Mesenchymal stem cell (in vitro differentiated cells and primary cell): ENCODE results near the gene ARHGAP6.

Experiments used
- DNase-seq: peaks from one replicate; pipeline ENCODE4 v3.0.0-alpha.2; 2013
- H2AFZ ChIP-seq: one replicate; pipeline ENCODE4 v1.6.1; 2013; ENCODE audit warnings: low read depth, mild to moderate bottlenecking, control low read depth, inconsistent platforms, low read length, moderate library complexity
- H2AK5ac ChIP-seq: 2 replicates; pipeline ENCODE4 v1.6.1; 2013; ENCODE audit warnings: low read length, moderate library complexity, mild to moderate bottlenecking, inconsistent platforms; ENCODE audit not compliant: severe bottlenecking
- H2BK120ac ChIP-seq: one replicate; pipeline ENCODE4 v1.6.1; 2013; ENCODE audit warnings: low read depth, mild to moderate bottlenecking, inconsistent platforms, low read length, moderate library complexity
- H2BK12ac ChIP-seq, 2 experiments: one replicate each; pipeline ENCODE4 v1.6.1; 2013; ENCODE audit warnings: inconsistent platforms in 2 of 2, low read length in 2 of 2, mild to moderate bottlenecking in 2 of 2, moderate library complexity in 2 of 2, control low read depth in 1 of 2
- H2BK15ac ChIP-seq: one replicate; pipeline ENCODE4 v1.6.1; 2013; ENCODE audit warnings: mild to moderate bottlenecking, low read depth, inconsistent platforms; ENCODE audit not compliant: poor library complexity, severe bottlenecking
- H2BK5ac ChIP-seq: 2 replicates; pipeline ENCODE4 v1.6.1; 2013; ENCODE audit warnings: low read depth, mild to moderate bottlenecking, low read length, control low read depth, inconsistent platforms; ENCODE audit not compliant: poor library complexity, severe bottlenecking
- H3K14ac ChIP-seq, 2 experiments: one replicate each; pipeline ENCODE4 v1.6.1; 2013; ENCODE audit warnings: inconsistent platforms in 2 of 2, low read length in 2 of 2, control low read depth in 1 of 2, mild to moderate bottlenecking in 1 of 2, moderate library complexity in 1 of 2
- H3K18ac ChIP-seq, 2 experiments: one replicate each; pipeline ENCODE4 v1.6.1; 2013; ENCODE audit warnings: inconsistent platforms in 2 of 2, low read length in 2 of 2, control low read depth in 1 of 2, low read depth in 1 of 2, mild to moderate bottlenecking in 1 of 2
- H3K23ac ChIP-seq, 2 experiments: one replicate each; pipeline ENCODE4 v1.6.1; 2013; ENCODE audit warnings: inconsistent platforms in 2 of 2, low read length in 2 of 2, mild to moderate bottlenecking in 2 of 2, moderate library complexity in 2 of 2, control low read depth in 1 of 2
- H3K27ac ChIP-seq: 2 replicates; pipeline ENCODE4 v1.5.1; 2013; ENCODE audit warnings: mild to moderate bottlenecking, moderate library complexity, low read length, control low read depth, inconsistent platforms; ENCODE audit not compliant: poor library complexity, severe bottlenecking
- H3K27me3 ChIP-seq, 2 experiments: 2 replicates each; pipeline versions ENCODE4 v1.6.1 to v1.7.0; 2013; ENCODE audit warnings: low read length in 2 of 2, mild to moderate bottlenecking in 2 of 2, moderate library complexity in 2 of 2, control low read depth in 1 of 2, inconsistent platforms in 1 of 2; ENCODE audit not compliant: control insufficient read depth in 1 of 2, insufficient read depth in 1 of 2
- H3K36me3 ChIP-seq, 2 experiments: 2 replicates each; pipeline versions ENCODE4 v1.6.1 to v1.7.0; 2013; ENCODE audit warnings: low read length in 2 of 2, control low read depth in 1 of 2, inconsistent platforms in 1 of 2, low read depth in 1 of 2, mild to moderate bottlenecking in 1 of 2; ENCODE audit not compliant: insufficient read depth in 2 of 2, control insufficient read depth in 1 of 2
- H3K4ac ChIP-seq, 2 experiments: one replicate each; pipeline ENCODE4 v1.6.1; 2013; ENCODE audit warnings: inconsistent platforms in 2 of 2, low read length in 2 of 2, mild to moderate bottlenecking in 2 of 2, moderate library complexity in 2 of 2, control low read depth in 1 of 2, low read depth in 1 of 2
- H3K4me1 ChIP-seq: 2 replicates; pipeline ENCODE4 v1.6.1; 2013; ENCODE audit warnings: low read depth, low read length, control low read depth; ENCODE audit not compliant: control insufficient read depth, insufficient read depth
- H3K4me2 ChIP-seq: 2 replicates; pipeline ENCODE4 v1.6.1; 2013; ENCODE audit warnings: low read length, mild to moderate bottlenecking, inconsistent platforms; ENCODE audit not compliant: poor library complexity, severe bottlenecking
- H3K4me3 ChIP-seq, 2 experiments: 2 replicates each; pipeline versions ENCODE4 v1.5.1 to v1.7.0; 2013; ENCODE audit warnings: low read length in 2 of 2, mild to moderate bottlenecking in 2 of 2, control low read depth in 1 of 2, low read depth in 1 of 2; ENCODE audit not compliant: insufficient read depth in 1 of 2
- H3K79me1 ChIP-seq: replicated peaks from 2 replicates; pipeline ENCODE4 v1.6.1; 2013; ENCODE audit warnings: mild to moderate bottlenecking, control low read depth, low read length, inconsistent platforms; ENCODE audit not compliant: poor library complexity, severe bottlenecking
- H3K9ac ChIP-seq: 2 replicates; pipeline ENCODE4 v1.7.0; 2013; ENCODE audit warnings: mild to moderate bottlenecking, low read length, moderate library complexity
- H3K9me3 ChIP-seq: 2 replicates; pipeline ENCODE4 v1.7.0; 2013; ENCODE audit warnings: mild to moderate bottlenecking, low read length; ENCODE audit not compliant: control insufficient read depth
- H4K8ac ChIP-seq: one replicate; pipeline ENCODE4 v1.6.1; 2013; ENCODE audit warnings: inconsistent platforms, mild to moderate bottlenecking, low read length, moderate library complexity
- H4K91ac ChIP-seq: one replicate; pipeline ENCODE4 v1.6.1; 2013; ENCODE audit warnings: mild to moderate bottlenecking, low read length, inconsistent platforms
- WGBS: methylation state at CpG from one replicate; pipeline ENCODE4 v1.1.7; 2013; ENCODE audit warnings: mixed read lengths; 5-methylcytosine and 5-hydroxymethylcytosine counted together

The ARHGAP6 gene

GRCh38 chrX:11611965-11612364 lies 53.8 kb downstream of the ARHGAP6 start:
- Histone ChIP-seq H2AK5ac (no peak overlapping the region), H3K4ac (no peak overlapping the region), H3K36me3 (no peaks in the 10 kb centered on the region), H2BK15ac (no peak overlapping the region), H4K91ac (no peak overlapping the region), H3K79me1 (peaks cover 2% of the 10 kb centered on the region), H2AFZ (no peak overlapping the region), H3K14ac (no peak overlapping the region), H3K27me3 (no peaks in the 10 kb centered on the region), H4K8ac (no peak overlapping the region), H3K9me3 (no peaks in the 10 kb centered on the region), H3K9ac (no peak overlapping the region), H2BK12ac (no peak overlapping the region), H3K4me1 (no peaks in the 10 kb centered on the region), H3K4me3 (no peak overlapping the region), H3K4me2 (no peak overlapping the region), H3K23ac (no peak overlapping the region), H2BK120ac (no peak overlapping the region), H3K18ac (no peak overlapping the region), H2BK5ac (no peak overlapping the region), H3K27ac (no peak overlapping the region)
- DNase-seq = no peak
- WGBS = 33% methylated on average over 1 of the region's 1 CpG

DNA sequence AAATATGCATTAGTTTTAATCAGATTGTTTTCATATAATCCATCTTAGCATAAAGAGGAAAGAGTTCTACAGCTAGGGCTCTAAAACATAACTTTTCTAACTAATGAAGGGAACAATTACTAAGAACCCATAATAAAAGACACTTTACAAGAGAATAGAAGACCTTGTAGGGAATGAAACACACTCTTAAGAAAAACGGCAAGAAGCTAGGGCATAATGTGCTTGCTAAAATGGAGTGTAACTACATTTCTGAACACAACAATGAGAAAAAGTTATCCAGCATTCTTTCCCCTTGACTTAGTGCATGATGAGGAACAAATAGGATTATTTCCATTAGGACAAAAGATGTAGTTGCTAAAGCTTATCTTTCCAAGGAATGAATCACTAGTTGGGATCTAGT lies 54.6 kb downstream of the ARHGAP6 start:
- Histone ChIP-seq H3K18ac (no peak overlapping the region), H2AFZ (no peak overlapping the region), H3K14ac (no peak overlapping the region), H3K36me3 (no peaks in the 10 kb centered on the region), H2AK5ac (no peak overlapping the region), H3K4me3 (no peak overlapping the region), H4K8ac (no peak overlapping the region), H3K23ac (no peak overlapping the region), H3K27me3 (no peaks in the 10 kb centered on the region), H3K9me3 (no peaks in the 10 kb centered on the region), H2BK120ac (no peak overlapping the region), H3K79me1 (peaks cover 2% of the 10 kb centered on the region), H2BK5ac (no peak overlapping the region), H3K27ac (no peak overlapping the region), H3K4me2 (no peak overlapping the region), H3K9ac (no peak overlapping the region), H4K91ac (no peak overlapping the region), H2BK15ac (no peak overlapping the region), H3K4ac (no peak overlapping the region), H2BK12ac (no peak overlapping the region), H3K4me1 (no peaks in the 10 kb centered on the region)
- no peak for DNase-seq
- WGBS = no CpG with 5 or more reads among the region's 1 CpG

- Histone ChIP-seq H4K91ac (no peak overlapping the region), H2BK5ac (no peak overlapping the region), H3K27ac (no peak overlapping the region), H3K4ac (no peak overlapping the region), H3K9ac (no peak overlapping the region), H3K27me3 (no peaks in the 10 kb centered on the region), H3K18ac (no peak overlapping the region), H3K36me3 (no peaks in the 10 kb centered on the region), H3K4me2 (no peak overlapping the region), H2BK120ac (no peak overlapping the region), H2BK15ac (no peak overlapping the region), H3K4me3 (no peak overlapping the region), H3K14ac (no peak overlapping the region), H3K4me1 (no peaks in the 10 kb centered on the region), H3K9me3 (no peaks in the 10 kb centered on the region), H3K23ac (no peak overlapping the region), H2AK5ac (no peak overlapping the region), H2AFZ (no peak overlapping the region), H2BK12ac (no peak overlapping the region), H4K8ac (no peak overlapping the region), H3K79me1 (peaks cover 2% of the 10 kb centered on the region)
- no peak for DNase-seq
- whole genome bisulfite sequencing = no CpG with 5 or more reads among the region's 2 CpGs
Measured at GRCh38 chrX:11609109-11609508, 56.6 kb downstream of the ARHGAP6 start.

DNA sequence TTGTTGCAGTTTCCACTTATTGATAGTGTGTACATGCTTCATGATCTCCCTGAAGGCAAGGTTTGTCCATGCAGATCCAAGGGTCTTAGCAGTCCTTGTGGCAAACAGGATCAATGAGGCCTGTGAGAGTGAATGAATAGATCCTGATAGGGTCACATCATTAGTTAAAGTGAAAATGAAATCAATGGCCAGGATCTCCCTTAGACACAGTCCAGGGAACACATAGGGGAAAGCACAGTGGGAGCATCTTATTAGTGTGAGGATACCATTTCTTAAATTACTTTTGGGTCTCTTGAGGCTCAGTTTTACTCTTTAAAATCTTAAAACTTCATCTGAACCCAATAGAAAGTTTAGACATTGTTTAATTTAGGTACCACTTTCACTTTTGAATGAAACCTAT lies 59.3 kb downstream of the ARHGAP6 start:
- Histone ChIP-seq H2AK5ac (no peak overlapping the region), H3K27ac (no peak overlapping the region), H3K36me3 (no peaks in the 10 kb centered on the region), H3K4me2 (no peak overlapping the region), H3K79me1 (no peaks in the 10 kb centered on the region), H4K91ac (no peak overlapping the region), H2BK5ac (no peak overlapping the region), H2AFZ (no peak overlapping the region), H3K4ac (no peak overlapping the region), H3K14ac (no peak overlapping the region), H3K27me3 (no peaks in the 10 kb centered on the region), H3K18ac (no peak overlapping the region), H2BK120ac (no peak overlapping the region), H3K4me3 (no peak overlapping the region), H3K9ac (no peak overlapping the region), H2BK15ac (no peak overlapping the region), H3K23ac (no peak overlapping the region), H4K8ac (no peak overlapping the region), H3K4me1 (no peaks in the 10 kb centered on the region), H2BK12ac (no peak overlapping the region), H3K9me3 (no peaks in the 10 kb centered on the region)
- DNase-seq = no peak
